GM18508 (cell line): ENCODE data around the gene KBTBD2.
"Not testable (repeated sequence)": the region's sequence is repeated elsewhere in the genome, so short reads cannot be mapped to it uniquely, and the experiment has no call there.

Experiments
- ATAC-seq: cut with Tn5 transposase; IDR thresholded peaks from one replicate; pipeline ENCODE4 v1.9.1; 2021; ENCODE audit warnings: moderate number of reproducible peaks; ENCODE audit not compliant: insufficient read depth, unreplicated experiment

Gene KBTBD2

DNA sequence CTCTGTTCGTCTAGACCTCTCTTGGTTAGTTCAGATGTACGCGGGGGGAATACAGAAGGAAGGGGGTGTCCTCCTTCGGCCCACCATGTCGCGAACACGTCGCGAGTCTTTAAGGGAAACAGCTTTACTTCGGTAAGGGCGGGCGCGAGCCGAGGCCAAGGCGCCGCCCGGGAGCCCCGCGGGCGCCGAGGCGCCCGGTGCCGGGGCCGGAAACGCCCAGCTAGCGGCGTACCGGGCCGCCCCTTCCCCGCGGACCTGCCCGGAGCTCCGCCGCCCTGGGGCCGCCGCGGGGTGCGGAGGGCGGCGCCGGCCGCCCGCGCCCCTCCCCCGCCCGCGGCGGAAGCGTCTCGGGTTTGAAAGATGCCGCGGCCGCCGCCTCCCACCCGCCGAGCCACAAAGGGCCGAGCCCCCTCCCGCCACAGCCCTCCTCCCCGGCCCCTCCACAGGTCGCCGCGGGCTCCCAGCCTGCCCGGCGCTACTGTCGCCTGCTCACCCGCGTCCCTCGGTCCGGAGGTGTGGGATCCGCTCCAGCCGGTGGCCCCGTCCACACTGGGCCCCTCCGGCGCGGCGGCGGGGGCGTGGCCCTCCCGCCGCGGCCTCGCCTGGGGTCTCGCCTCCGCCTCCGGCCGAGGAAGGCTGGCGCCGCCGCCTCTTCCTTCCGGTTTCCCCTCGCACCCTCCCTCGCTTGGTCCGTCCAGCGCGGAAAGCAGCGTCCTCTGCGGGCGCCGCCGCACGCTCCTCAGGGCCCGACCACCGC is at the start of gene KBTBD2:
Gene KBTBD2, minus strand, starts transcription at position 718 of the 757 bp plus-strand sequence. CDS start 12,156 bp downstream, outside the sequence.
- peak; percentile 24 for ATAC-seq

DNA sequence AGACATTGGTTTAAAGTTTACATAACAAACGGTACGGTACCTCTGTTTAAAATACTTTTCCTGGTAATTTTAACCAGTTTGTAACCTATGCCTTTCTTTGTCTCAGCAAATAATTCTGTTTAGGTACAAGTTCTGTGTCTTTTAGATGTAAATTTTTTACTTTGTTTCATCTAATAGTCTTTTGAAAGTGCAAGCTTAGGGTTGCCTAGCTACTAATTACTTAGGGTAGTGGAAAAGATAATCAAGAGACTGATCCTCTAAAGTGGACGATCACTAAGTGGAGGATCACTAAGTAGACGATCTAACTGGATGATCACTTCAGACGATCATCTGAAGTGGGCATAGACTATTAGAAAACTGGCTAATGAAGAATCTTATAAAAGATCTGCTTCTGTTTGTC is 49.6 kb upstream of the KBTBD2 start:
- ATAC-seq: no peak

- ATAC-seq: no peak
Observed at GRCh38 chr7:32937344-32938174, 46.0 kb upstream of the KBTBD2 start.

DNA sequence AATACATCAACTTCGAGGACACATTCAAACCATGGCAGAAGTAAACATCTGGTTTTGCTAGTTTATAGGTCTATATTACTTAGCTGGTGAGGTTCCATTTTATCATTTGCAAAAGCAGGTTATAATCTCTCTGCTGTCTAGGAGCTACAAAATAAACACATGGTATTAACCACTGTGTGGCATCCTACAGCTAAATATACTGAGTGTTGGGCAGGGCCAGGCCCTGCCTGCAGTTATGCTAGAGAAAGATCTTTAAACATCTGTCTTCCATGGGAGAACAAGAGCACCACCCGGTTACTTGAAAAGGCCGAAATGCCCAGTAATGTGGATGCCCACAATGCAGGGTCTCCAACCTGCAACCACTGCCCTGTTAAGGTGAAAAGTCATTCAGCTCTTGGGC is 45.1 kb upstream of the KBTBD2 start:
- no peak for ATAC-seq

DNA sequence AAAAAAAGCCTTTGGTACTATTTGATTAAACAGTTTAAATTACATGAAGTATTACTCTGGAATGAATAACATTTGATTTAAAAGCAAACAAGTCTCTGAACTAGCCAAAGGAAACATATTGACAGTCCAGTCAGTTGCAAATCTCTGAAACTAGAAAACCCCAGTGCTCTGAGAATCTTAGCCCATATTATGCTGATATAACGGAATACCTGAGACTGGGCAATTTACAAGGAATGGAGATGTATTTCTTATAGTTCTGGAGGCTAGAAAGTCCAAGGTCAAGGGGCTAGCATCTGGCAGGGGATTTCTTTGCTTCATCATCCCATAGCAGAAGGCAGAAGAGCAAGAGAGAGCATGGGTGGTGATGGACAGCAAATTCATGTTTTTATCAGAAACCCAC is 44.0 kb upstream of the KBTBD2 start:
- ATAC-seq: no peak

GRCh38 chr7:32930378-32930777 is 38.8 kb upstream of the KBTBD2 start:
- no peak for ATAC-seq

DNA sequence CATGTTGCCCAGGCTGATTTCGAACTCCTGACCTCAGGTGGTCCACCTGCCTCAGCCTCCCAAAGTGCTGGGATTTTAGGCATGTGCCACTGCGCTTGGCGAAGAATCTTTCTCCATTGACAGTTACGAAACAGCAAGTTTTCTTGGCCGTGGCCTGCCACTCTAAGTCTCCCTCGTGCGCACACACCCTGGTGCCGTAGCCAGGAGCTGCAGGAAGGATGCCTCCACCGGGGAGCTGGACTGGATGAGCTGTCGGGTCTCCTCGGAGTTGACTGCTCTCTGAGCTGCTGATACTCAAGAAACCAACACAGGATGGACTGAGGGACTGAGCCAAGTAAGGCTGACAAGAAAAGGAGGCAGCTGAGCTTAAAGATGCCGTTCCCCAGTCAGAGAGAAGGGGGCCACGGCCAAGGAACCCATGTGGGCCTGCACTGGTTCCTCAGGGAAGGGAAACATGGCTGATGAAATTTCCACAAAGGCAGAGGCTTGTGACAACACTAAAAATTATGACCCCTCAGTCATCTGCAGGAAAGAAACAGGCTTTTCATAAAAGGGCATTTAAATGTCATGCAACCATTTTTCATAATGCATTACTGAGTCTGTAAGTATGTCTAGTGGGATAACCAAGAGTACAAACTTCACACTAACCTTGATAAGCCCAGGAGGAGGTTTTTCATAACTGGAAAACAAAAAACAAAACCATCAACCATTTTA is 38.0 kb upstream of the KBTBD2 start:
- no peak for ATAC-seq

DNA sequence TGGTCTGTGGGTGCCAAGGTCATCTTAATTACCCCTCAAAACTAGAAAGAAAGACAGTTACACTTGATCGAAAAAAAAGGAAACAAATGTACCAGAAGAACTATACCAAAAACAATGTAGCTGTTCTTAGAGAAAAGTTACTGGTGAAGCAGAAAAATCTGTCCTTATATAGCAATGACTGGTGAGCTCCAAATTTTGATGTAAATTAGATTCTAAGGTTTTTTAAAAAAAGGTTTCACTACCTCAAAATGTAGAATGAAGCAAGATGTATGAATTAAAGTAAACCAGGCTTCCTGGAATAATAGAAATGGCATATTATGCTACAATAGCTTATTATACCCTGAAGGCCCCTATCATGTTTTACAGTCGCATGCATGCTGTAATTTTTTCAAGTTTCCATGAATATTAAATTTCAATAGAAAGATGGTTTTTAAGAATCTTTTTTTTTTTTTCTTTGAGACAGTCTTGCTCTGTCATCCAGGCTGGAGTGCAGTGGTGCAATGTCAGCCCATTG is 37.3 kb upstream of the KBTBD2 start:
- no peak for ATAC-seq

DNA sequence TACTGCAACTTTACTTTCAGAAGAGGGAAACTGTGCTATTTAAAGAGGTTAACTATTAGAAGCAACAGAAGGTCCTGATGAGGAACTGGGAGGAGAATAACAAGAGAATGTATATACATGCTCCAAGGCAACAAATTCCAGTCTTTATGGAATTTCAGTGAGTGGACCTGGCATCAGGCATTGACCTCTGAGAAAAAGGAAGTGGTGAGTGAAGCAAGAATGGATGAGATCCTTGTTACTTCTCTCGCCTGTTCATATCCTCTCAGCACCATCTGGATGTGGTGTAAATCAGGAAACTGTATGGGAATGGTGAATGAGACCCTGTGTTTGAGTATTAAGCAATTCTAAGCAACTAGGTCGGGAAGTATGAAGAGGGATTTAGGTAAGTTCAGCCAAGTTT is 30.3 kb upstream of the KBTBD2 start:
- ATAC-seq: no peak

- not testable (repeated sequence) for ATAC-seq
Observed at GRCh38 chr7:32916994-32917393, 25.4 kb upstream of the KBTBD2 start.

- ATAC-seq: no peak
Observed at GRCh38 chr7:32916006-32916405, 24.4 kb upstream of the KBTBD2 start.

GRCh38 chr7:32915041-32915536 is 23.5 kb upstream of the KBTBD2 start:
- no peak for ATAC-seq

- ATAC-seq: no peak
Observed at GRCh38 chr7:32914184-32914583, 22.6 kb upstream of the KBTBD2 start.

DNA sequence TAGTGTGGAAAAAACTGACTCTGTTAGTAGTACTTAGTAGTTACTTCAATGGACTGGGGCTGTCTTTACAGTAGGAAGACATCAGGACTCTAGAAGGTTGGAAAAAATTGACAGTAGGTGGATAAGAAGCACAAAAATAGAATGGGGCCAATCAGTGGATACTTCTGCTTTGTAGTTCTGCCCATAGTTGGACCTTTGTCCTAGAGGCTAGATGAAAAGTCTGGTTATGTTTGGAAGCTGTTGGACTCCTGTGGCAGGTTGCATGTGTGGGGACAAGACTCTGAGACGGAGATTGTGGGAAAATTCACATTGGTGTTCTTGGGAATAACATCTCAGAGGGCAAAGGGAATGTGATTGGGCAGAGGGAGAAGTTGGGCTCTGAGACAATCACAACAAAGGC is 18.6 kb upstream of the KBTBD2 start:
- ATAC-seq: no peak

GRCh38 chr7:32905175-32905662 is 13.7 kb upstream of the KBTBD2 start:
- peak; percentile 66 for ATAC-seq

DNA sequence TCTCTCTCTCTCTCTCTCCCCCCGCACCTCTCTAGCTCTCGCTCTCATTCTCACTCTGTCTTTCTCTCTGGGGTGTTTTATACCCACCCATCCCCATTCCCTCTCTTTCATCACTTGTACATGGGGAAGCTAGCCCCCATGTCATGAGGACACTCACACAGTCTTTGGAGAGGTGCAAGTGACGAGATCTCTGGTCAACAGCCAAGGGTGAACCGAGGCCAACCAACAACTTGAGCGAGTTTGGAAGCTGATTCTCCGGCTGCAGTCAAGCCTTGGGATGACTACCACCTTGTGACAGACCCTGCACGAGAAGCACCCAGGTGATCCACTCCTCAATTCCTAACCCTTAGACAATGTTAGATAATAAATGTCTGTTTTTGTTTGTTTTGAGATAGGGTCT is 10.1 kb upstream of the KBTBD2 start:
- ATAC-seq: no peak

DNA sequence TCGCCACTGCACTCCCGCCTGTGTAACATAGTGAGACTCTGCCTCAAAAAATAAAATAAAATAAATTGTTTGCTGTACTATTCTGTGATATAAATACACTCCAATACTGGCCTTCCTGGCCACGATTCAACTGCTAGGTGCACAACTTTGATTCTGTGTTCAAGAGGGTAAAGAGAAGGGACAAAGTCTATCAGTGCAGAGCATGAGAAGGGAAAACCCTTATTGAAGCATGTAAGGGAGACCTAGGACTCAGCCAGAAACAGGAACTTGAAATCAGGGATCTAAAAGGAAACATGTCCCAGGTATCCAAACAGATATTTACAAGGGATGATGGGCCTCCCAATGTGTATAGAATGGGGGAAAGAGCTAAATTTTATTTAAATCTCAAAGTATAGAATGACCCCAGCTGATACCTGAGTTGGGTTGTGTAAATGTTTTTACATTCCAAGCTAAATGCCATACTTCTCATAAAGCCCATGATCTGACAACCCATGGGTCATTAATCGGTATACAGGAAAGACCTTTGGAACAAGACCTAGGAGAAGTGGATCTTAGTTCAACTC is 9.0 kb upstream of the KBTBD2 start:
- ATAC-seq: no peak

DNA sequence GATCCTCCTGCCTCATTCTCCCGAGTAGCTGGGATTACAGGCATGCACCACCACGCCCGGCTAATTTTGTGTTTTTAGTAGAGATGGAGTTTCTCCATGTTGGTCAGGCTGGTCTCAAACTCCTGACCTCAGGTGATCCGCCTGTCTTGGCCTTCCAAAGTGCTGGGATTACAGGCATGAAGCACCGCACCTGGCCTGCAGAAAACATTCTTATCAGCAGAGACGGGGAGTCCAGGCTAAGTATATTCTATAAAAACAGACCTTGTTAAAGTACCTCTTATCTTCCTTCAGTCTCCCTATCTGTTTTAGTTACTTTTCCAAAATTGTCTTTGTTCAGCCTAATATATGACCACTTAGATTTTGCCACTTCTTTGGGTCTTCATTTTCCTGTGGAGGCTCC is 5.8 kb upstream of the KBTBD2 start:
- not testable (repeated sequence) for ATAC-seq

- ATAC-seq: no peak
Observed at GRCh38 chr7:32896564-32897347, 5.2 kb upstream of the KBTBD2 start.
